Immature natural killer cell (primary cell): ENCODE results near the gene LHFPL2. TPM values are rescaled to one million over a fixed set of nuclear protein-coding genes. Genes with fewer than 3 reads are reported as not detected.

Experiments
- DNase-seq, 3 donors: peaks; one replicate each; pipeline ENCODE4 v3.0.0; 2022; ENCODE audit warnings: mixed read lengths in 1 of 3
- H3K27ac Mint-ChIP-seq, 6 donors: one replicate each; pipeline ENCODE4 v1.8.0; 2020; ENCODE audit warnings: mixed read lengths in 6 of 6, mild to moderate bottlenecking in 5 of 6, inconsistent platforms in 4 of 6, moderate library complexity in 3 of 6
- H3K27me3 Mint-ChIP-seq, 3 donors: one replicate each; pipeline ENCODE4 v1.8.0; 2020 to 2021; ENCODE audit warnings: low read depth in 3 of 3, mild to moderate bottlenecking in 3 of 3, mixed read lengths in 3 of 3, moderate library complexity in 3 of 3, inconsistent platforms in 1 of 3
- H3K36me3 Mint-ChIP-seq, 3 donors: one replicate each; pipeline ENCODE4 v1.8.0; 2020; ENCODE audit warnings: mixed read lengths in 3 of 3, inconsistent platforms in 2 of 3, mild to moderate bottlenecking in 2 of 3
- H3K4me1 Mint-ChIP-seq, 2 donors: one replicate each; pipeline ENCODE4 v1.8.0; 2020; ENCODE audit warnings: inconsistent platforms in 2 of 2, mild to moderate bottlenecking in 2 of 2, mixed read lengths in 2 of 2, moderate library complexity in 1 of 2
- H3K4me3 Mint-ChIP-seq, 5 donors: one replicate each; pipeline ENCODE4 v1.8.0; 2020; ENCODE audit warnings: mild to moderate bottlenecking in 5 of 5, mixed read lengths in 5 of 5, inconsistent platforms in 3 of 5, moderate library complexity in 3 of 5
- H3K9me3 Mint-ChIP-seq, 6 donors: one replicate each; pipeline ENCODE4 v1.8.0; 2020; ENCODE audit warnings: mild to moderate bottlenecking in 6 of 6, mixed read lengths in 6 of 6, inconsistent platforms in 4 of 6, moderate library complexity in 3 of 6
- polyA plus RNA-seq, 3 donors: library from polyadenylated mRNA; unstranded; fragments of 300-500 nt; fragmentation: Illumina TruSeq; gene quantifications; one replicate each; pipeline ENCODE4 v1.2.3, GENCODE V29; 2021

The LHFPL2 gene
- polyA plus RNA-seq, 3 donors from 2014 or later: 0.09 to 0.49 TPM; not detected in 1

DNA sequence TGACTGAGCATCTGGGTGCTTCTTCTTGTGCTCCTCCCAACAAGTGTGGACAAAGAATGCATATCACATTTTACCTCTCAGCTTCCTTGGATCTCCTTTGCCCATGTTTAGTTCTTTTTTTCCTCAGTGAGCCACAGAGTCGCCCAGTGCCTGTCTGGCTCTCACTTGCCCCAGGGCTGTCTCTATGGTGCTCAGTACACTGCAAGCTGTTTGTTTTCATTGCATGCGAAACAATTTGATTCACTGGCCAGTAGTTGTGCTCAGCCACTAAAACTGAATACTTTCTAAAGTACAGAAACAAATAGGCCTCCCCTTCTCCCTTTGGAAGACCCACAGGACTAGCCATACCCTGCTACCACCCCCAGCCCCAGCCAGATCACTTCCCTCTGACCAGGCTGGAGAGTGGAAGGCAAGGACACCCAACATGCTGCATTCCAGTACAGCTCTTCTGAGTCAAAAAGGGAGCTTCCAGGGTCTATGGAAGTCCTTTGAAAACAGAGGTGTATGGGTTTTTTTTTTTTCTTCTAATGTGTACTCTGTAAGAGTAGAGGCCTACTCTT lies 3.8 kb downstream of the LHFPL2 start:
- peaks cover 0 to 25% (median 22%) of the 10 kb centered on the region in 3 donors for H3K27me3 Mint-ChIP-seq
- no peaks in the 10 kb centered on the region for H3K36me3 Mint-ChIP-seq
- H3K4me3 Mint-ChIP-seq: no peak overlapping the region
- H3K27ac Mint-ChIP-seq: no peak overlapping the region
- no peak for DNase-seq
- peaks cover 14% of the 10 kb centered on the region in 2 donors for H3K4me1 Mint-ChIP-seq
- peaks cover 0 to 2% (median 0%) of the 10 kb centered on the region in 6 donors for H3K9me3 Mint-ChIP-seq

DNA sequence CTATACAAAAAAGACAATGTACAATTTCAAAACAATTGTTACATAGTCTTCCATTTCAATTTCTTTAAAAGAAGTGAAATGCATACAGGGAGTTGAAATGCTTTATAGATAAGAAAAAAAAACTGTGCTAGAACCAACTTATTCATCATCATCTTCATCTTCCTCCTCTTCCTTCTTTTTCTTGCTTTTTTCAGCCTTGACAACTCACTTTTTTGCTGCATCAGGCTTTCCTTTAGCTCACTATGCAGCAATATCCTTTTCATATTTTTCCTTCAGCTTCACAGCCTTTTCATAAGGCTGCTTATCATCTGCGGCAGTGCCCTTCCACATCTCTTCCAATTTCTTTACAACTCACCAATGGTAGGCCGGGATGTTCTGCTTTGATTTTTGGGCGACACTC lies 4.4 kb downstream of the LHFPL2 start:
- no peaks in the 10 kb centered on the region for H3K9me3 Mint-ChIP-seq
- no peak for DNase-seq
- no peak overlapping the region for H3K27ac Mint-ChIP-seq
- peaks cover 0 to 21% (median 19%) of the 10 kb centered on the region in 3 donors for H3K27me3 Mint-ChIP-seq
- H3K4me1 Mint-ChIP-seq: peaks cover 12 to 14% of the 10 kb centered on the region in 2 donors
- no peak overlapping the region for H3K4me3 Mint-ChIP-seq
- H3K36me3 Mint-ChIP-seq: no peaks in the 10 kb centered on the region

DNA sequence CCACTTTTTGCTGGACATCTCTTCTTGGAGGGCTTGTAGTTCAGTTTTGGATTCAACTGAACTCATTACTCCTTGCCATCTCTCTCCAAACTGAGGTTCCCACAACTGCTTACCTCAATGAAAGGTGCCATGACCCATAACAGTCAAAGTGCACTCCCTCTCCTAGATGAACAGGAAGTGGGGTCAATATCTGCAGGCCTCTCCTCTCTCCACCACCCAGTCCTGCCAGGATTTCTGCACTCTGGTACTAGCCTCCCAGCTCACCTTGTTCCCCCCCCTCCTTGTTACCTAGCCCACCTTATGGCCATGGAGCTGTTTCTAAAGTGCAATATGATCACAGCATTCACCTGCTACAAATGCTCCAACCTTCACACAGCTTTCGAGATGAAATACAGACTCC lies 5.9 kb downstream of the LHFPL2 start:
- no peak for DNase-seq
- no peaks in the 10 kb centered on the region for H3K9me3 Mint-ChIP-seq
- no peaks in the 10 kb centered on the region for H3K36me3 Mint-ChIP-seq
- no peak overlapping the region for H3K27ac Mint-ChIP-seq
- H3K27me3 Mint-ChIP-seq: peaks cover 0 to 23% (median 19%) of the 10 kb centered on the region in 3 donors
- peaks cover 11 to 12% of the 10 kb centered on the region in 2 donors for H3K4me1 Mint-ChIP-seq
- H3K4me3 Mint-ChIP-seq: no peak overlapping the region

DNA sequence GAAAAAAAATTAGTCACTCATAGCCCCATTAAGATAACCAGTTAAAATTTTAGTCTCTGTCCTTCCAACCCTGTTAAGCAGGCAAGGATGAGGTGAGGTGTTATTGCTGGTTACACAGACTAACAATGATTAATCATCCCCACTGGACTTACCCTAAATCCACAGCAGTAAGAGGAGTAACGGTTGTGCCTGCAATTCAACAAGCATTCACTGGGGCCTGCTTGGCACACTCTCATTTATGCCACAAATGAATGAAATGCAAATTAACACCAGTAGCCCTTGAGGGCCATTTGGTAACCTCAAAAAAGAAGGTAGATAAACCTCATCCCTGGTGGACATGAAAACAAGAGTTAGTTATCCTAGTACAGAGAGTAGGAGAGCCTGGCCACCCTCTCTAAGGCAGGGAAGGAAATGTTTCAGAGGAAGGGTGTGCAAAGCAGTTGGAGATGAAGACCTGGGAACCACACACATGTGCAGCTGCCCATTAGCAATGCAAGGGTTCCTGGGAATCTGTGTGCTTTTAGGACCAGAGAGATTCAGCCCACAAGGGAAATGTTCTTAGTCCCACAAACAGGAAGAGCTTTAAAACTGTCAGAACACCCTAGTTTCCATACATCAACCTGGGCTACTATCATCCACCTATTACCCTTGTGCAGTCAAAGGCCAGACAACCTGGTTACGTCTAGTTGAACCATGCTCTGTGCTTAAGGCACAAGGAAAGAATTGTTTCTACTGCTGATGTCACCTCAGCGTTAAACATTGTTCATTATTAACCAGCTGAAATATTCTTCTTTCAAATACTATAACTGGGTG lies 7.7 kb downstream of the LHFPL2 start:
- DNase-seq: no peak
- Mint-ChIP-seq H3K9me3 (no peaks in the 10 kb centered on the region), H3K27ac (no peak overlapping the region), H3K27me3 (peaks cover 0 to 16% (median 10%) of the 10 kb centered on the region in 3 donors), H3K4me1 (no peaks in the 10 kb centered on the region), H3K4me3 (no peak overlapping the region), H3K36me3 (no peaks in the 10 kb centered on the region)

DNA sequence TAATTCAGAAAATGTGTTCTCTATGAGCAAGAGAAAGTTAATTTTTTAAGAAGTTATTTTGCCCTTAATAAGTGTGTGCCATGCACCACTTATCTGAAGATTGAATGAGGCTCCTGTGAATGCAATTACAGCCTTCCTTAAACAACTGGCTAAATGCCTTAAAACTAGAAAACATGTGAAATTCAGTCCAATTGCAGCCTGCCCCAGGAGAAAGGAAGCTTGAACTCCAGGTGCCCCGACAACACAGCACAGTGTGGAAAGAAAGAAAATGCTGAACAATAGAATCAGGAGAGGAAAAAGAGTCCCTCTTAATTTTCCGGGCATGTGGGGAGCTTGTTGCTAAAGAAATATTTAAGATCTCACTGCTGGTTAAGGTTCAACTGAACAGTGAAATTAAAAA lies 8.8 kb downstream of the LHFPL2 start:
- Mint-ChIP-seq H3K27ac (no peak overlapping the region), H3K9me3 (no peaks in the 10 kb centered on the region), H3K4me1 (no peaks in the 10 kb centered on the region), H3K4me3 (no peak overlapping the region), H3K27me3 (peaks cover 0 to 18% (median 10%) of the 10 kb centered on the region in 3 donors), H3K36me3 (no peaks in the 10 kb centered on the region)
- no peak for DNase-seq

DNA sequence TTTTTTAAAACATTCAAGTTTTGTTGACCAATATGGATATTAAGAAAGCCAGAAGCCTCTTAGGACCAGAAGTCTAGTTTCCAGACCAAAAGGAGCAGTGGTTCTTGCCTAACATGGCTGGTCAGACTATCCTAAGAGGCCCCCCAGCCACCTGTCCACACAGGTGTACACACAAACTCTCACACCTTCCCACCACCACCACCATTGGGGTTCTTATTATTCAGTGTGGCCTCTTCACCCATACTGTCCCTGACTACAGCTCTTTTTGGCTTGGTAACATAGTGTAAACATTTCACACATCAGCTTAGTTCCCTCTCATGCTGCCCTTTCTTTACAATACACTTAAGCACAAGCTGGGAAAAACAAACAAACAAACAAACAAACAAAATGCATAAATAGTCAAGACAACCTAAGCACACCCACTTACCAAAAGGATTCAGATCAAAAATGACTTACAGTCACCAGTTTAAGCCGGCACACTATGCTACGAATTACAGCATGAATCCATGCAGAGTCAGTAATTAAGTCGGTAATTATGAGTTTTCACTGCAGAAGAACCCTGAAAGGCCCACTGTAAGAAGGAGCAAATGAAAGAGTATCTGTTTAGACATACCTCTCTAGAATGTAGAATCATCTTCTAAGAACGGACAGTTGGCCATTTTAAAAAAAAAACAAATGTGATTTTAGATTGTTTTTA lies 9.5 kb downstream of the LHFPL2 start:
- H3K4me1 Mint-ChIP-seq: no peaks in the 10 kb centered on the region
- no peak overlapping the region for H3K4me3 Mint-ChIP-seq
- H3K27me3 Mint-ChIP-seq: peaks cover 0 to 13% (median 6%) of the 10 kb centered on the region in 3 donors
- no peaks in the 10 kb centered on the region for H3K36me3 Mint-ChIP-seq
- H3K27ac Mint-ChIP-seq: no peak overlapping the region
- no peak for DNase-seq
- H3K9me3 Mint-ChIP-seq: no peaks in the 10 kb centered on the region

DNA sequence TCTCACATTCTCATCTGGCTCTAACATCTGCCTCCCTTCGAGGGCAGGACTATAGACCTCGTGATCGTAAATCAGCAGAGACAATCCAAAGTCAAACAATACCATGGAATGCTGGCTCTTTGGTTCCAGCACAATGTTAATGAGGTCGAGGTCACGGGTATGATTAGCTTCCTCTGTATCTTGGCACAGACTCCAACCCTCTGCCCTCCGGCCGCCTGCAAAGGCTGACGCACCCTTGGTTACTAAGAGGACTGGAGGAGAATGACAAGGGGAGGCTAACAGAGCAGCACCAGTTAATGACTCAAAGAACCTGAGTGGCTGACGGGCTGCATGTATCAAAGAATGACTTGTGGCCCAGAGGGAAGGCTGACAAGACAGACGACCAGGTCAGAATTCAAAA lies 10.1 kb downstream of the LHFPL2 start:
- no peak for DNase-seq
- Mint-ChIP-seq H3K4me3 (no peak overlapping the region), H3K27ac (no peak overlapping the region), H3K36me3 (no peaks in the 10 kb centered on the region), H3K9me3 (no peaks in the 10 kb centered on the region), H3K27me3 (peaks cover 0 to 11% (median 4%) of the 10 kb centered on the region in 3 donors), H3K4me1 (no peaks in the 10 kb centered on the region)

DNA sequence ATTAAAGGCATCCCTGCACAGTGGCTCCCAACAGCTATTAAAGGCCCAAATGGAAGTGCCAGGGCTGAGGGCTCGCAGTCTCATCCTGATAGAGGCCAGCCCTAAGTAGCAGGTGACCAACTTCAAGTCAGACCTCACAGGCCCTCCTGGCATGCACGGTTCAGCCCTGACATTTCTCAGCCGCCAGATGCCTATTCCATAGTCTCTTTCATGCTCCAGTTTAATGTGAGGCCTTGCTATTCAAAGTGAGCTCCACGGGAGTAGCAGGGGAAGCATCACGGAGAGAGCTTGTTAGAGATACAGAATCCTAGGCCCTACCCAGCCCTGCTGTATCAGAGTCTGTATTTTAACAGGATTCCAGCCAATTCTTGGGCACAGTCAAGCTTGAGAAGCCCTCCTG lies 11.1 kb downstream of the LHFPL2 start:
- H3K27ac Mint-ChIP-seq: no peak overlapping the region
- no peaks in the 10 kb centered on the region for H3K9me3 Mint-ChIP-seq
- peaks cover 0 to 11% (median 4%) of the 10 kb centered on the region in 3 donors for H3K27me3 Mint-ChIP-seq
- no peak for DNase-seq
- no peaks in the 10 kb centered on the region for H3K36me3 Mint-ChIP-seq
- no peaks in the 10 kb centered on the region for H3K4me1 Mint-ChIP-seq
- H3K4me3 Mint-ChIP-seq: no peak overlapping the region

DNA sequence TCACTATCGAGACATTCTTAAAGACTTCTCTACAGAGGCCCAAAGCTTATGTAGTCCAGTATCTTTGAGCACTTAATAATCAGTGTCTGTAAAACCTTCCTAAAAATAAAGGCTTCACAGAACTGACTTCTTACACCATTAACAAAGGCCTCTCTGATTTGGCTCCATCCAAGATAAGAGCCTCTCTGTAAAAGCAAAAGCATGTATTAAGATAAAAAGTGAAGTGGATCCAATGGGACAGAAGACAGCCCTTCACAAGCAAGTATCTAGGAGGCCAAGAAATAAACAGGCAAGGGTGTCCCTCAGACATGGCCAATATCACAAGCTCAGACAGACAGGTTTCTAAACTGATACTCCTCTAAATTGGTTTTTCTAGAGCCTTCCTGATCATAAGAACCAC lies 11.9 kb downstream of the LHFPL2 start:
- Mint-ChIP-seq H3K4me1 (no peaks in the 10 kb centered on the region), H3K27ac (no peak overlapping the region), H3K27me3 (peaks cover 0 to 11% (median 4%) of the 10 kb centered on the region in 3 donors), H3K36me3 (no peaks in the 10 kb centered on the region), H3K9me3 (no peaks in the 10 kb centered on the region), H3K4me3 (no peak overlapping the region)
- no peak for DNase-seq

DNA sequence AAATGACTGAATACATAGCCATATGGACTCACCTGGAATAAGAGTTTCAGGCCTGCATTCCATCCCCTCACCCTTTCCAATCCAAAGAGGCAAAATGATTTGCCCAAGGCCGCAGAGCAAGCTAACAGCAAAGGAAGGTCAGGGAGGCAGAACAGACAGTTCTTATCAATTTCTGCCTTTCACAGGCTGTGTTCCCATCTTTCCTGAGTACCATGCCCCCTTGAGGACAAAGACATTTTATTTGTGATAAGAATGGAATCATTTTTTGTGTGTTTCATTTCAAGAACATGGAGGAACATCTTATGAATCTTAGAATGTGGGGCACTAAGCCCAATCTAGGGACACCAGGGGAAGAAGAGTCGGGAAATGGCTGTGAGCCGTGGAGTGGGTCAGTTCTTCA lies 13.9 kb downstream of the LHFPL2 start:
- no peaks in the 10 kb centered on the region for H3K36me3 Mint-ChIP-seq
- no peaks in the 10 kb centered on the region for H3K9me3 Mint-ChIP-seq
- no peak for DNase-seq
- peaks cover 0 to 13% (median 4%) of the 10 kb centered on the region in 3 donors for H3K27me3 Mint-ChIP-seq
- H3K27ac Mint-ChIP-seq: no peak overlapping the region
- H3K4me3 Mint-ChIP-seq: no peak overlapping the region
- H3K4me1 Mint-ChIP-seq: no peaks in the 10 kb centered on the region

DNA sequence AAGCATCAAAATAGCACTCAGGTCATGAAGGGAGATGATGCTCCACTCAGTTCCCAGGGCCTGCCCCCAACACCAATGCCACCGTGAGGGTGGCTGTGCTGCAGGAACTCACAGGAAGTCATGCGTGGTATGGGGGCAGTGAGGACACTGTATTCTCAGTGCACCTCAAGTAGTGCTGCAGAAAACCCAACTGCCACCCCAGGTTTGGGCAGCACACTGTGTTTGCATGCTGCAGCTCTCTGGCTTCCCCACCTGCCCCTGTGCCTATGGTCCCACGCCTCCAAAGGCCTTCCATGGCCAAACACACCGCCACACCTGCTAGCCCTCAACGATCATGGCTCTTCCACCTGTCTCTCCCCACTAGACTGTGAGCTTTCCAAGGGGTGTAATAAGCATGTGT lies 14.3 kb downstream of the LHFPL2 start:
- no peaks in the 10 kb centered on the region for H3K9me3 Mint-ChIP-seq
- H3K36me3 Mint-ChIP-seq: no peaks in the 10 kb centered on the region
- H3K27ac Mint-ChIP-seq: no peak overlapping the region
- no peak for DNase-seq
- no peak overlapping the region for H3K4me3 Mint-ChIP-seq
- no peaks in the 10 kb centered on the region for H3K4me1 Mint-ChIP-seq
- H3K27me3 Mint-ChIP-seq: peaks cover 0 to 13% (median 5%) of the 10 kb centered on the region in 3 donors

DNA sequence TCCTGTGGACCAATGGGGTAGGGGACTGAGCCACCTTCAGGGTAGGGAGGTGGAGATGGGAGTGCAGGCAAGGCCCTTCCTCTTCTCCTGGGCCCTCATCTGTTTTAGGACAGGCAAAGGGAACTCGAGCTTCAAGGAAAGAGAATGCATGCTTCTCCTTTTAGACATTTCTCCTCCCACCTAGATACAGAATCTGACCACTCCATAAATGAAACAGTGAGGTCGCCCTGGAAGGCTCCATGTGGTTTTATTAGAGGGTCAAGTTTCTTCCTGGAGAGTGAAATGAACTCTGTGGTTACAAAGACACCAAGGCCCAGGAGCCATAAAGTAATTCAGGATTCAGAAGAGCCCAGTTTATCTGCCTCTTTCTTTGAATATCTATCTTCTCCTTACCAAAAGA lies 14.9 kb downstream of the LHFPL2 start:
- no peaks in the 10 kb centered on the region for H3K36me3 Mint-ChIP-seq
- H3K27ac Mint-ChIP-seq: no peak overlapping the region
- no peak overlapping the region for H3K4me3 Mint-ChIP-seq

DNA sequence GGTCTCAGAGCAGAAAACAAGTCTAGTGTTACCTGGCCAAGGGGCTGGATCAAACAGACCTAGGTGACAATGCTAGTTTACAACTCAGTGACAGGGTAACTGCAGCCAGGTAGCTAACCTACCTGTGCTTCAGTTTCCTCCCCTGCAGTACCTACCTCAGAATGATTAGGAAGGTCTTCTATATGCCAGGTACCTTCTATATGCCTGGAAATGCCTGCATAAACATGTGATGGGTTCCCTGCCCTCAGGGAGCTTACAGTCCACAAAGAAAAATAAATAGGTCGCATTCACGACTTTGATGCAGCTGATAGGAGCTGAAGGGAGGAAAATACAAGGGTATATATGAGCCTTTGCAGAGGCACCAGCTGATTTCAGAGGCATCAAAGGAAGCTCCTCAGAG lies 16.1 kb downstream of the LHFPL2 start:
- Mint-ChIP-seq H3K27ac (no peak overlapping the region), H3K9me3 (no peaks in the 10 kb centered on the region), H3K27me3 (peaks cover 5 to 10% (median 8%) of the 10 kb centered on the region in 3 donors)

More for the DNA sequence above, 14.9 kb downstream of the LHFPL2 start:
- Mint-ChIP-seq H3K4me1 (no peaks in the 10 kb centered on the region), H3K9me3 (no peaks in the 10 kb centered on the region), H3K27me3 (peaks cover 0 to 10% (median 7%) of the 10 kb centered on the region in 3 donors)
- no peak for DNase-seq

DNA sequence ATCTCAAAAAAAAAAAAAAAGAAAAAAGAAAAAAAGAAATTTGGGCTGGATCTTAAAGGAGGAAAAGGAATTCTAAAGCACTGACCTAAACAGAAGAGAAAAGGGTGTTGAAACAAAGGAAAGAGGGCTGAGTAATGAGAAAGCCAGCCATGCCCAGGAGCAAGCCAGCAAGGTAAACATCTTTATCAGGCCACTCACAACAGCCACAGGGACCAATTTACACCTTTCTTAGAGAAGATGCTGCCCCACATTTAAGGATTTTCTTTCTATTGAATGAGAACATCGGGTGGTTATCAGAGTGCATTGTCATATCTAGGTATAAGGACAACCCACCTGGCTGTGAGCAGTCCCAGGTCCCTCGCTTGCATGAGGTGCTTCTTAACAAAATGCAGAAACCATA lies 16.6 kb downstream of the LHFPL2 start:
- H3K27ac Mint-ChIP-seq: no peak overlapping the region
- H3K36me3 Mint-ChIP-seq: no peaks in the 10 kb centered on the region
- no peaks in the 10 kb centered on the region for H3K9me3 Mint-ChIP-seq
- DNase-seq: no peak
- peaks cover 6 to 10% (median 8%) of the 10 kb centered on the region in 3 donors for H3K27me3 Mint-ChIP-seq
- H3K4me1 Mint-ChIP-seq: no peaks in the 10 kb centered on the region
- no peak overlapping the region for H3K4me3 Mint-ChIP-seq

More for the DNA sequence above, 16.1 kb downstream of the LHFPL2 start:
- Mint-ChIP-seq H3K4me1 (no peaks in the 10 kb centered on the region), H3K36me3 (no peaks in the 10 kb centered on the region), H3K4me3 (no peak overlapping the region)
- no peak for DNase-seq
